Measurements from ENCODE around the gene MTHFD1. TPM values are rescaled to one million over a fixed set of nuclear protein-coding genes. Genes with fewer than 3 reads are reported as not detected.

Gene MTHFD1
- polyA plus RNA-seq, 1 donor (not counting 4 experiments of a cell fraction or from before 2014, with no cell fraction given), result 63.2 TPM

GRCh38 chr14:64502456-64502855, 114.3 kb downstream of the MTHFD1 start:
- peak overlapping the region; percentile 66 to 88 (median 79) for H3K4me3 ChIP-seq (ENCODE audit: control insufficient read depth in 2 of 3, extremely low read depth in 1 of 3, insufficient read depth in 2 of 3, low read depth in 1 of 3, low read length in 3 of 3)
- peak overlapping the region; percentile 97 for H3K27ac ChIP-seq (ENCODE audit: control insufficient read depth, insufficient read depth, low read length)
- FAIRE-seq (no peak), DNase-seq (ENCODE audit: low read depth, low spot score) (no peak)
- H3K4me2 ChIP-seq (ENCODE audit: control insufficient read depth, extremely low read depth, insufficient read depth, low read depth, low read length), result peak overlapping the region; percentile 83
- no peak overlapping the region for H2AFZ ChIP-seq (ENCODE audit: control insufficient read depth, low read length)
- dilution Hi-C loops (cut with MboI; ENCODE audit: extremely low pct_ligation_motif_present, low sequenced_read_pairs), result no loop called here
- peak overlapping the region; percentile 97 for H3K9ac ChIP-seq (ENCODE audit: control insufficient read depth, extremely low read depth, insufficient read depth, low read length)
- TF ChIP-seq EZH2 (IDR thresholded peaks at IDR 0.05; ENCODE audit: low read length) (no peak), CTCF (optimal IDR thresholded peaks at IDR 0.05 in 1 of 3, IDR thresholded peaks at IDR 0.05 in 1 of 3, conservative IDR thresholded peaks at IDR 0.05 in 1 of 3; ENCODE audit: extremely low read depth in 1 of 3, insufficient read depth in 2 of 3, low read length in 3 of 3) (no peak)
- peaks cover 33% of the 10 kb centered on the region for H3K4me1 ChIP-seq (ENCODE audit: control insufficient read depth, extremely low read depth, insufficient read depth, low read length)
- H3K9me1 ChIP-seq (ENCODE audit: control insufficient read depth, extremely low read depth, insufficient read depth, low read length), result no peaks in the 10 kb centered on the region
- H3K79me2 ChIP-seq (ENCODE audit: control insufficient read depth, insufficient read depth, low read length), result peaks cover 41% of the 10 kb centered on the region
- H3K9me3 ChIP-seq (ENCODE audit: control insufficient read depth, low read depth, low read length), result no peaks in the 10 kb centered on the region
- no peaks in the 10 kb centered on the region for H3K27me3 ChIP-seq (ENCODE audit: control insufficient read depth, extremely low read depth, insufficient read depth, low read length)
- no peaks in the 10 kb centered on the region for H4K20me1 ChIP-seq (ENCODE audit: control insufficient read depth, extremely low read depth, insufficient read depth, low read length)
- H3K36me3 ChIP-seq (ENCODE audit: control insufficient read depth in 2 of 2, extremely low read depth in 1 of 2, insufficient read depth in 2 of 2, low read length in 2 of 2), result peaks cover 2 to 4% of the 10 kb centered on the region in 2 experiments

- no peaks in the 10 kb centered on the region for H3K9me3 ChIP-seq (ENCODE audit: control insufficient read depth, low read depth, low read length)
- TF ChIP-seq EZH2 (IDR thresholded peaks at IDR 0.05; ENCODE audit: low read length) (no peak), CTCF (optimal IDR thresholded peaks at IDR 0.05 in 1 of 3, IDR thresholded peaks at IDR 0.05 in 1 of 3, conservative IDR thresholded peaks at IDR 0.05 in 1 of 3; ENCODE audit: extremely low read depth in 1 of 3, insufficient read depth in 2 of 3, low read length in 3 of 3) (no peak)
- peaks cover 5% of the 10 kb centered on the region for H4K20me1 ChIP-seq (ENCODE audit: control insufficient read depth, extremely low read depth, insufficient read depth, low read length)
- peak overlapping the region; percentile 74 for H2AFZ ChIP-seq (ENCODE audit: control insufficient read depth, low read length)
- peak overlapping the region; percentile 66 to 88 (median 79) for H3K4me3 ChIP-seq (ENCODE audit: control insufficient read depth in 2 of 3, extremely low read depth in 1 of 3, insufficient read depth in 2 of 3, low read depth in 1 of 3, low read length in 3 of 3)
- DNase-seq (ENCODE audit: low read depth, low spot score) (no peak), FAIRE-seq (no peak)
- peaks cover 0 to 4% of the 10 kb centered on the region in 2 experiments for H3K36me3 ChIP-seq (ENCODE audit: control insufficient read depth in 2 of 2, extremely low read depth in 1 of 2, insufficient read depth in 2 of 2, low read length in 2 of 2)
- peaks cover 3% of the 10 kb centered on the region for H3K9me1 ChIP-seq (ENCODE audit: control insufficient read depth, extremely low read depth, insufficient read depth, low read length)
- dilution Hi-C loops (cut with MboI; ENCODE audit: extremely low pct_ligation_motif_present, low sequenced_read_pairs), result no loop called here
- peak overlapping the region; percentile 97 for H3K9ac ChIP-seq (ENCODE audit: control insufficient read depth, extremely low read depth, insufficient read depth, low read length)
- peaks cover 38% of the 10 kb centered on the region for H3K4me1 ChIP-seq (ENCODE audit: control insufficient read depth, extremely low read depth, insufficient read depth, low read length)
- H3K27ac ChIP-seq (ENCODE audit: control insufficient read depth, insufficient read depth, low read length), result peak overlapping the region; percentile 97
- peak overlapping the region; percentile 83 for H3K4me2 ChIP-seq (ENCODE audit: control insufficient read depth, extremely low read depth, insufficient read depth, low read depth, low read length)
- H3K27me3 ChIP-seq (ENCODE audit: control insufficient read depth, extremely low read depth, insufficient read depth, low read length), result no peaks in the 10 kb centered on the region
- H3K79me2 ChIP-seq (ENCODE audit: control insufficient read depth, insufficient read depth, low read length), result peaks cover 46% of the 10 kb centered on the region
Measured at GRCh38 chr14:64502887-64503433, 114.8 kb downstream of the MTHFD1 start.
